ENCODE measurements around the gene RSL24D1. TPM values are rescaled to one million over a fixed set of nuclear protein-coding genes. Genes with fewer than 3 reads are reported as not detected.
"Not testable (repeated sequence)": the region's sequence is repeated elsewhere in the genome, so short reads cannot be mapped to it uniquely, and the experiment has no call there.

Gene RSL24D1
- total RNA-seq, 6 experiments from 2014 or later: 13.2 to 27.7 (median 20.2) TPM

DNA sequence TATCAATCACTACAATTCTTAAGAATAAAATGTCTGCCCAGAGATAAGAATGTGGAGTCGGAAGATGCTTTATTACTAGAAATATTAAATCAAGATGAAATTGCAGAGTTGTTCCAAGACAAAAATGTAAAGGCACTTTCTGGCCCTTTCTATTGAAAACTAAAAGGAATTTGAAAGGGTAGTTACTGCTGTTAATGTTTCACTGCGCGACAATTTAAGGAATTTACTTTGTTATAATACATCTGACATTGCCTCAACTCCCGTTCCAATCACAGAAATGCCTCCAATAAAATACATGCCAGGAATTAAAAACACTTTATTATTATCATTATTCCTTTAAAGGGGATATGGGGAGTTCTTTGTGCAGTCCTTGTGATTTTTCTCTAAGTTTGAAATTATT is 26.4 kb downstream of the RSL24D1 start:
- intact Hi-C loops (cut with DNase I): no loop called here
- ATAC-seq (no peak), DNase-seq (no peak)
- no peaks in the 10 kb centered on the region for H3K4me1 ChIP-seq
- no peak overlapping the region for H3K4me3 ChIP-seq
- no peaks in the 10 kb centered on the region for H3K36me3 ChIP-seq
- H3K27ac ChIP-seq: no peak overlapping the region
- no peaks in the 10 kb centered on the region for H3K27me3 ChIP-seq
- 62% methylated on average over 4 of the region's 4 CpGs for WGBS (ENCODE audit: insufficient coverage, low coverage, low lambda C conversion rate, missing lambda C conversion rate)
- H3K9me3 ChIP-seq: no peaks in the 10 kb centered on the region
- TF ChIP-seq, protein P1, sequence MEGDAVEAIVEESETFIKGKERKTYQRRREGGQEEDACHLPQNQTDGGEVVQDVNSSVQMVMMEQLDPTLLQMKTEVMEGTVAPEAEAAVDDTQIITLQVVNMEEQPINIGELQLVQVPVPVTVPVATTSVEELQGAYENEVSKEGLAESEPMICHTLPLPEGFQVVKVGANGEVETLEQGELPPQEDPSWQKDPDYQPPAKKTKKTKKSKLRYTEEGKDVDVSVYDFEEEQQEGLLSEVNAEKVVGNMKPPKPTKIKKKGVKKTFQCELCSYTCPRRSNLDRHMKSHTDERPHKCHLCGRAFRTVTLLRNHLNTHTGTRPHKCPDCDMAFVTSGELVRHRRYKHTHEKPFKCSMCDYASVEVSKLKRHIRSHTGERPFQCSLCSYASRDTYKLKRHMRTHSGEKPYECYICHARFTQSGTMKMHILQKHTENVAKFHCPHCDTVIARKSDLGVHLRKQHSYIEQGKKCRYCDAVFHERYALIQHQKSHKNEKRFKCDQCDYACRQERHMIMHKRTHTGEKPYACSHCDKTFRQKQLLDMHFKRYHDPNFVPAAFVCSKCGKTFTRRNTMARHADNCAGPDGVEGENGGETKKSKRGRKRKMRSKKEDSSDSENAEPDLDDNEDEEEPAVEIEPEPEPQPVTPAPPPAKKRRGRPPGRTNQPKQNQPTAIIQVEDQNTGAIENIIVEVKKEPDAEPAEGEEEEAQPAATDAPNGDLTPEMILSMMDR (IDR thresholded peaks at IDR 0.05): no peak
- TF ChIP-seq POLR2A (IDR thresholded peaks at IDR 0.05): no peak

DNA sequence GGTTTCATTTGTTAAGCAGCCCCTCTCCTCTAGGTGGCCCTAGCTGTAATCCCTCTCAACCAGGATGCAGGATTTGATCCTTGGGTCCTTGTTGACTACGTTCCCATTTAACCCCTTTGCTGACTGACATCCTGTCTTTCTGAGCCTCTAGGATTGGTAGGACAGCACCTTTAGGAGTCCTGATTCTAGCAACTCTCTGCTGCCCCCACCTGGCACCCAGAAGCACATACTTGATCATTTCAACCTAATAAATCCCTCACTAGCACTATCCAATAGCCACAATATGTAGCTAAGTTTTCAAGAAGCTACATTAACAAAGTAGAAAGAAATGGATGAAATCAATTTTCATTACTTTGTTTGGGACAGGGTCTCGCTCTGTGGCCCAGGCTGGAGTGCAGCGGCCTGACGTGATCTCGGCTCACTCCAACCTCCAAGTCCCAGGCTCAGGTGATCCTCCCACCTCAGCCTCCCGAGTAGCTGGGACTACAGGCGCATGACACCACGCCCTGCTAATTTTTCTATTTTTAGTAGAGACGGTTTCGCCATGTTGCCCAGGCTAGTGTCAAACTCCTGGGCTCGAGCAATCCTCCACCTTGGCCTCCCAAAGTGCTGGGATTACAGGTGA is 28.3 kb downstream of the RSL24D1 start:
- DNase-seq (peak; percentile 56 to 66 (median 59)), ATAC-seq (peak; percentile 84 to 90 (median 89))
- intact Hi-C loops (cut with DNase I): no loop called here
- 42% methylated on average over 9 of the region's 11 CpGs for WGBS (ENCODE audit: insufficient coverage, low coverage, low lambda C conversion rate, missing lambda C conversion rate)
- TF ChIP-seq, protein P1 (IDR thresholded peaks at IDR 0.05): peak; percentile 52 to 76 (median 73)
- no peak for TF ChIP-seq POLR2A (IDR thresholded peaks at IDR 0.05)
- H3K27ac ChIP-seq: no peak overlapping the region
- H3K27me3 ChIP-seq: no peaks in the 10 kb centered on the region
- H3K4me3 ChIP-seq: no peak overlapping the region
- H3K9me3 ChIP-seq: no peaks in the 10 kb centered on the region
- no peaks in the 10 kb centered on the region for H3K36me3 ChIP-seq
- H3K4me1 ChIP-seq: no peaks in the 10 kb centered on the region

DNA sequence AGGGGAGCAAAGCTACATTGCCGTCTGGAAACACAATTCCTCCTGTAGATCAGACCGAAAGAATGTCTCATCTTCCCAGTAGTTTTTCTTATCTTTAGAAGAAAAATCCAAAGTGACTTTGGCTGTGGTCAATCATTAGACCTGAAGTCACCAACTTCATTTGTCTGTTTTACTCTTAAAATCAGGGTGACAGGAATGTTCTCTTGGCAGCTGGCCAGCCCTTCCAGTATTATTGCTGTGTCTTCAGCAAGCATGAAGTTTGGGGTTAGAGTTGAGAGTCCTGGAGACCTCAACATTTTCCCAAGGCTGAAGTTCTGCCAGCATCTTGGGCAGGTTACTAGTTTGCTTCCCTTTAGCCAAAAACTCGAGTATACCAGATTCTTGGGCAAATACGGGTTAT is 32.5 kb downstream of the RSL24D1 start:
- intact Hi-C loops (cut with DNase I): no loop called here
- Histone ChIP-seq H3K4me3 (no peak overlapping the region), H3K27me3 (no peaks in the 10 kb centered on the region), H3K9me3 (no peaks in the 10 kb centered on the region), H3K27ac (no peak overlapping the region), H3K36me3 (no peaks in the 10 kb centered on the region), H3K4me1 (no peaks in the 10 kb centered on the region)
- ATAC-seq (no peak), DNase-seq (no peak)
- no peak for TF ChIP-seq POLR2A (IDR thresholded peaks at IDR 0.05)
- TF ChIP-seq, protein P1 (IDR thresholded peaks at IDR 0.05): no peak
- 65% methylated on average over 4 of the region's 4 CpGs for WGBS (ENCODE audit: insufficient coverage, low coverage, low lambda C conversion rate, missing lambda C conversion rate)

GRCh38 chr15:55151631-55152030 is 45.1 kb downstream of the RSL24D1 start:
- 29% methylated on average over 3 of the region's 3 CpGs for WGBS (ENCODE audit: insufficient coverage, low coverage, low lambda C conversion rate, missing lambda C conversion rate)
- no peak for TF ChIP-seq POLR2A (IDR thresholded peaks at IDR 0.05)
- TF ChIP-seq, protein P1 (IDR thresholded peaks at IDR 0.05): no peak
- intact Hi-C loops (cut with DNase I): no loop called here
- Histone ChIP-seq H3K36me3 (no peaks in the 10 kb centered on the region), H3K9me3 (no peaks in the 10 kb centered on the region), H3K4me1 (no peaks in the 10 kb centered on the region), H3K4me3 (no peak overlapping the region), H3K27me3 (no peaks in the 10 kb centered on the region), H3K27ac (no peak overlapping the region)
- no peak for ATAC-seq
- no peak for DNase-seq

DNA sequence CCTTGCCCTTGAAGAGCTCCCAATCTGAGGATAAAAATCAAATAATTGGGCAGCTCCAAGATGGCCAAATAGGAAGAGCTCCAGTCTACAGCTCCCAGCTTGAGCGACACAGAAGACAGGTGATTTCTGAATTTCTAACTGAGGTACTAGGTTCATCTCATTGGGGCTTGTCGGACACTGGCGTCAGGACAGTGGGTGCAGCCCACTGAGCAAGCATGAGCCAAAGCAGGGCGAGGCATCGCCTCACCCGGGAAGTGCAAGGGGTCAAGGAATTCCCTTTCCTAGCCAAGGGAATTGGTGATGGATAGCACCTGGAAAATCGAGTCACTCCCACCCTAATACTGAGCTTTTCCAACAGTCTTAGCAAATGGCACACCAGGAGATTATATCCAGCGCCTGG is 53.6 kb downstream of the RSL24D1 start:
- 100% methylated on average over 1 of the region's 8 CpGs for WGBS (ENCODE audit: insufficient coverage, low coverage, low lambda C conversion rate, missing lambda C conversion rate)
- H3K9me3 ChIP-seq; H3K36me3 ChIP-seq; intact Hi-C loops (cut with DNase I); H3K4me1 ChIP-seq; ATAC-seq; H3K4me3 ChIP-seq; H3K27ac ChIP-seq; DNase-seq; H3K27me3 ChIP-seq: not testable (repeated sequence)

All from right lobe of liver (tissue), 6 donors.